Neural cell (in vitro differentiated cells): ENCODE data around the gene OR52A5.

Experiments
- CTCF ChIP-seq: fragments of 450-650 bp; IDR thresholded peaks from 2 replicates; pipeline ENCODE4 v1.5.1; 2014; ENCODE audit warnings: antibody characterized with exemption, mild to moderate bottlenecking, moderate library complexity; ENCODE audit not compliant: poor library complexity, severe bottlenecking
- EP300 ChIP-seq: fragments of 450-650 bp; conservative IDR thresholded peaks from 2 replicates; pipeline ENCODE4 v1.6.1; 2014; ENCODE audit warnings: antibody characterized with exemption, mild to moderate bottlenecking, moderate library complexity; ENCODE audit not compliant: poor library complexity, severe bottlenecking
- POLR2AphosphoS5 ChIP-seq: IDR thresholded peaks from 2 replicates; pipeline ENCODE4 v1.6.1; 2012

- no peak for TF ChIP-seq CTCF
- TF ChIP-seq POLR2AphosphoS5, result no peak
- TF ChIP-seq EP300, result no peak
These were observed 16.5 kb upstream of the OR52A5 start, which contains the start of gene OR52A1 for GRCh38 chr11:5154657-5155056.
